DND-41 (cell line): ENCODE results near the gene TNIP2.
"Not testable (repeated sequence)": the region's sequence is repeated elsewhere in the genome, so short reads cannot be mapped to it uniquely, and the experiment has no call there.

Experiments used
- ATAC-seq: fragments of 200-7000 bp; cut with Tn5 transposase; 3 replicates; pipeline ENCODE4 v1.9.1; 2021; ENCODE audit warnings: low read depth; ENCODE audit not compliant: insufficient read depth
- DNase-seq: peaks from one replicate; pipeline ENCODE4 v3.0.0-alpha.2; 2020
- H2AFZ ChIP-seq: 2 replicates; pipeline ENCODE4 v1.6.0; 2012; ENCODE audit warnings: low read depth, low read length
- H3K27ac ChIP-seq: 2 replicates; pipeline ENCODE4 v1.5.1; 2012; ENCODE audit warnings: low read length, inconsistent platforms
- H3K27me3 ChIP-seq: fragments of 200-600 bp; sonication (generic); 2 replicates; pipeline ENCODE4 v1.6.0; 2012; ENCODE audit warnings: low read length, mild to moderate bottlenecking, inconsistent platforms; ENCODE audit not compliant: insufficient read depth, poor library complexity
- H3K36me3 ChIP-seq: 2 replicates; pipeline ENCODE4 v1.5.1; 2012; ENCODE audit warnings: low read length, inconsistent platforms; ENCODE audit not compliant: insufficient read depth
- H3K4me1 ChIP-seq: 2 replicates; pipeline ENCODE4 v1.5.1; 2012; ENCODE audit warnings: mild to moderate bottlenecking, low read length; ENCODE audit not compliant: insufficient read depth
- H3K4me2 ChIP-seq: 2 replicates; pipeline ENCODE4 v1.6.0; 2012; ENCODE audit warnings: mild to moderate bottlenecking, moderate library complexity, low read length, inconsistent platforms; ENCODE audit not compliant: insufficient read depth
- H3K4me3 ChIP-seq, 2 experiments: fragments of 200-600 bp in 1 of 2; shearing (Covaris generic) in 1 of 2; 2 replicates each; pipeline ENCODE4 v1.5.1; 2012 to 2016; ENCODE audit warnings: inconsistent platforms in 2 of 2, low read length in 2 of 2, mild to moderate bottlenecking in 2 of 2, low read depth in 1 of 2, moderate library complexity in 1 of 2
- H3K79me2 ChIP-seq: 2 replicates; pipeline ENCODE4 v1.6.0; 2012; ENCODE audit warnings: low read length, inconsistent platforms; ENCODE audit not compliant: insufficient read depth
- H3K9ac ChIP-seq: 2 replicates; pipeline ENCODE4 v1.6.0; 2012; ENCODE audit warnings: low read depth, mild to moderate bottlenecking, inconsistent platforms, low read length, moderate library complexity
- H3K9me3 ChIP-seq: 2 replicates; pipeline ENCODE4 v1.5.1; 2012; ENCODE audit warnings: low read length, moderate library complexity, mild to moderate bottlenecking, inconsistent platforms; ENCODE audit not compliant: insufficient read depth, severe bottlenecking
- H4K20me1 ChIP-seq: 2 replicates; pipeline ENCODE4 v1.6.0; 2012; ENCODE audit warnings: low read length; ENCODE audit not compliant: insufficient read depth
- EZH2 ChIP-seq: IDR thresholded peaks from 3 replicates; pipeline ENCODE4 v1.6.1; 2012; ENCODE audit warnings: borderline replicate concordance, low read depth, mild to moderate bottlenecking, moderate library complexity, low read length, inconsistent platforms; ENCODE audit not compliant: severe bottlenecking
- TF ChIP-seq, protein P1 (sequence below): IDR thresholded peaks from 2 replicates; pipeline ENCODE4 v1.5.1; 2012; ENCODE audit warnings: borderline replicate concordance, low read length, moderate library complexity, mild to moderate bottlenecking; ENCODE audit not compliant: poor library complexity, severe bottlenecking; ENCODE audit errors: extremely low read depth

TNIP2 gene

DNA sequence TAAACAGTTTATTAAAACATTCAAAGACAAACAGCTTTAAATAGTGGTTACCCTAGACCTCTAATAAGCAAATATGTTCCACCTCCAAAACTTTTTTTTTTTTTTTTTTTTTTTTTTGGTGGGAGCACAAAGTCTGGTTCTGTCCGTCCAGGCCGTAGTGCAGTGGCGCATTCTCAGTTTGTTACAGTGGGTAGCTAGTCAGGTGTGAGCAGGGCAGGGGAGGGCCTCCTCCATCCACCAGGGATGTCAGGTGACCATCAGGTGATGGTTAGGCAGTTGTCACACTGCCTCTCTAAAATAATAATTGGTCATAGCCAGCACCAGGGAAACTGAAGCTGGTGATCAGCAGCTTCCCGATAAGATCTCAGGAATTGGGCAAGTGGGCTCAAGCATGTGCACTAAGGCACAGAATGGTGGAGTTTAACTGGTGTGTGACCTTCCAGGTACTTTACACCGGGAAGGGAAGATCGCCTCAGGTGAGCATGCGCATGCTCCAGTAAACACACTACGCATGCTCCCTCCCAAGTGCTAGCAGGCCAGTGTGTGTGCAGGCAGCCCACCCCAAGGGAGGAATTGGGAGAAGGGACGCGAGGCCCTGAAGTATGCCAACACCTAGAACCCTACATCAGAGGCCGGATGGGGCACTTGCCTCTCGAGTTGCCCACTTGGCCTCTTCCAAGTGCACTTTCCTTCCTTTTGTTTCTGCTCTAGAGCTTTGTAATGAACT, 27.2 kb downstream of the TNIP2 start:
- Histone ChIP-seq H3K4me3 (no peak overlapping the region), H3K36me3 (peaks cover 61% of the 10 kb centered on the region), H2AFZ (no peak overlapping the region), H3K4me1 (no peaks in the 10 kb centered on the region), H3K79me2 (no peaks in the 10 kb centered on the region), H4K20me1 (0 out of 2 replicates have a peak, but pooled peaks cover 5% of the 10 kb centered on the region), H3K27me3 (no peaks in the 10 kb centered on the region), H3K4me2 (no peak overlapping the region), H3K9ac (no peak overlapping the region), H3K27ac (no peak overlapping the region), H3K9me3 (no peaks in the 10 kb centered on the region)
- TF ChIP-seq, protein P1, sequence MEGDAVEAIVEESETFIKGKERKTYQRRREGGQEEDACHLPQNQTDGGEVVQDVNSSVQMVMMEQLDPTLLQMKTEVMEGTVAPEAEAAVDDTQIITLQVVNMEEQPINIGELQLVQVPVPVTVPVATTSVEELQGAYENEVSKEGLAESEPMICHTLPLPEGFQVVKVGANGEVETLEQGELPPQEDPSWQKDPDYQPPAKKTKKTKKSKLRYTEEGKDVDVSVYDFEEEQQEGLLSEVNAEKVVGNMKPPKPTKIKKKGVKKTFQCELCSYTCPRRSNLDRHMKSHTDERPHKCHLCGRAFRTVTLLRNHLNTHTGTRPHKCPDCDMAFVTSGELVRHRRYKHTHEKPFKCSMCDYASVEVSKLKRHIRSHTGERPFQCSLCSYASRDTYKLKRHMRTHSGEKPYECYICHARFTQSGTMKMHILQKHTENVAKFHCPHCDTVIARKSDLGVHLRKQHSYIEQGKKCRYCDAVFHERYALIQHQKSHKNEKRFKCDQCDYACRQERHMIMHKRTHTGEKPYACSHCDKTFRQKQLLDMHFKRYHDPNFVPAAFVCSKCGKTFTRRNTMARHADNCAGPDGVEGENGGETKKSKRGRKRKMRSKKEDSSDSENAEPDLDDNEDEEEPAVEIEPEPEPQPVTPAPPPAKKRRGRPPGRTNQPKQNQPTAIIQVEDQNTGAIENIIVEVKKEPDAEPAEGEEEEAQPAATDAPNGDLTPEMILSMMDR: no peak
- TF ChIP-seq EZH2: no peak
- no peak for ATAC-seq
- DNase-seq: no peak

DNA sequence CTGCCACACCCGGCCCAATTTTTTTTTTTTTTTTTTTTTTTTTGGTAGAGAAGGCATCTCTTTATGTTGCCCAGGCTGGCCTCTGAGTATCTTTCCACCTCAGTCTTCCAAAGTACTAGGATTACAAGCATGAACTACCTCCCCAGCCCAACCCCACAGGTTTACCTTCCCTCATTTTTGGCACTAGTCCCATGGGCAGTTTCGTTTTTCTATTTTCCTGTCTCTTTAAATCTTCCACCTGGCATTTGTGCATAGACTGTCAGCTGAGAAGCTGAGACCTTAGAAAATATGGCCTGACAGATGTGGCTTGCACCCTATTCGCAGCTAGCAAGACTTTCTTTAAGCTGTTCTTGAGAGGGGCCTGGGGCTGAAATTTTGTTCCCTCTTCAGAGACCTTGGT, 27.9 kb downstream of the TNIP2 start:
- no peak overlapping the region for H3K9ac ChIP-seq
- H3K79me2 ChIP-seq: no peaks in the 10 kb centered on the region
- H4K20me1 ChIP-seq: 0 out of 2 replicates have a peak, but pooled peaks cover 5% of the 10 kb centered on the region
- no peaks in the 10 kb centered on the region for H3K27me3 ChIP-seq
- H3K27ac ChIP-seq: no peak overlapping the region
- TF ChIP-seq EZH2: no peak
- TF ChIP-seq, protein P1: no peak
- no peak overlapping the region for H2AFZ ChIP-seq
- no peaks in the 10 kb centered on the region for H3K9me3 ChIP-seq
- H3K4me2 ChIP-seq: no peak overlapping the region
- ATAC-seq: no peak
- H3K4me3 ChIP-seq: no peak overlapping the region
- no peaks in the 10 kb centered on the region for H3K4me1 ChIP-seq
- DNase-seq: no peak
- H3K36me3 ChIP-seq: peaks cover 54% of the 10 kb centered on the region

DNA sequence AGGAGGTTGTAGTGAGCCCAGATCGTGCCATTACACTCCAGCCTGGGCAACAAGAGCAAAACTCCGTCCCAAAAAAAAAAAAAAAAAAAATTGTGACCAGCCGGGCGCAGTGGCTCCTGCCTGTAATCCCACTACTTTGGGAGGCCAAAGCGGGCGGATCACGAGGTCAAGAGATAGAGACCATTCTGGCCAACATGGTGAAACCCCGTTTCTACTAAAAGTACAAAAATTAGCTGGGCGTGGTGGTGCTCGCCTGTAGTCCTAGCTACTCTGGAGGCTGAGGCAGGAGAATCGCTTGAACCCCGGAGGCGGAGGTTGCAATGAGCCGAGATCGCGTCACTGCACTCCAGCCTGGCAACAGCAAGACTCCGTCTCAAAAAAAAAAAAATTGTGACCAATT, 29.3 kb downstream of the TNIP2 start:
- not testable (repeated sequence) for H3K9ac ChIP-seq, H3K4me1 ChIP-seq, H3K4me2 ChIP-seq, H3K9me3 ChIP-seq, ATAC-seq, H3K4me3 ChIP-seq, H3K79me2 ChIP-seq, H2AFZ ChIP-seq, DNase-seq, H3K27me3 ChIP-seq, H3K27ac ChIP-seq, H4K20me1 ChIP-seq
- H3K36me3 ChIP-seq: peaks cover 46% of the 10 kb centered on the region

DNA sequence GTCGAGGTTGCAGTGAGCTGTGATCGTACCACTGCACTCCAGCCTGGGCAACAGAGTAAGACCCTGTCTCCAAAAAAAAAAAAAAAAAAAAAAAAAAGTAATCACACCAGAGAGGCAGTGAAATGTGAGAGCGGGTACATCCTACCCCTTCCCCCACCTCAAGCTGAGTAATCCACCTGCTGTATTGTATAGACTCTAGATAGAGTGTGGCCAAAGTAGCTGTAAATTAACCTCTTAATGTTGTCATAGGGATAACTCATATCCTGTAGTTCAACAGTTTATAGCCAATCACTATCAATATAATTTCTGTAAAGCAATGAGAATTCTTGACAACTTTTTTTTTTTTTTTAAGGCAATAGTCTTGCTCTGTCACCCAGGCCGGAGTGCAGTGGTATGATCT, 30.8 kb downstream of the TNIP2 start:
- no peak for ATAC-seq
- TF ChIP-seq, protein P1: no peak
- no peak for TF ChIP-seq EZH2
- DNase-seq: no peak
- H2AFZ ChIP-seq: no peak overlapping the region
- no peak overlapping the region for H3K4me3 ChIP-seq
- peaks cover 51% of the 10 kb centered on the region for H3K36me3 ChIP-seq
- H3K4me1 ChIP-seq: no peaks in the 10 kb centered on the region
- H3K9me3 ChIP-seq: no peaks in the 10 kb centered on the region
- 0 out of 2 replicates have a peak, but pooled peaks cover 5% of the 10 kb centered on the region for H4K20me1 ChIP-seq
- H3K27ac ChIP-seq: no peak overlapping the region
- no peaks in the 10 kb centered on the region for H3K27me3 ChIP-seq
- H3K4me2 ChIP-seq: no peak overlapping the region
- no peaks in the 10 kb centered on the region for H3K79me2 ChIP-seq
- H3K9ac ChIP-seq: no peak overlapping the region
